ENCODE measurements around the gene CYP2R1.

The CYP2R1 gene

GRCh38 chr11:14932447-14932846 is 40.4 kb upstream of the CYP2R1 start:
- no peak for TF ChIP-seq CTCF (IDR thresholded peaks at IDR 0.05; ENCODE audit: low read depth, low read length, poor library complexity, severe bottlenecking)
- TF ChIP-seq EZH2phosphoT487 (IDR thresholded peaks at IDR 0.05; ENCODE audit: borderline replicate concordance, low read length): no peak
- no peak overlapping the region for H3K4me2 ChIP-seq (ENCODE audit: low read length)
- H3K4me1 ChIP-seq (ENCODE audit: control insufficient read depth, low read length): no peaks in the 10 kb centered on the region
- H3F3A ChIP-seq (ENCODE audit: control insufficient read depth, insufficient read depth): no peaks in the 10 kb centered on the region
- H4K20me1 ChIP-seq (ENCODE audit: control insufficient read depth, insufficient read depth, low read depth, low read length): no peaks in the 10 kb centered on the region
- no peak overlapping the region for H3K4me3 ChIP-seq (ENCODE audit: low read length)
- no peaks in the 10 kb centered on the region for H3K9me3 ChIP-seq (ENCODE audit: control insufficient read depth, insufficient read depth, low read length)
- H3K79me2 ChIP-seq (ENCODE audit: control insufficient read depth, low read length): no peaks in the 10 kb centered on the region
- H3K9me2 ChIP-seq (replicated peaks; ENCODE audit: control insufficient read depth, low read length): no peaks in the 10 kb centered on the region
- no peaks in the 10 kb centered on the region for H3K36me3 ChIP-seq (ENCODE audit: control insufficient read depth, low read length)
- H3K27me3 ChIP-seq (ENCODE audit: control insufficient read depth, low read length): no peaks in the 10 kb centered on the region
- no peak overlapping the region for H3K27ac ChIP-seq (ENCODE audit: low read depth, low read length)

GRCh38 chr11:14930369-14930768 is 38.3 kb upstream of the CYP2R1 start:
- Histone ChIP-seq H3K27me3 (ENCODE audit: control insufficient read depth, low read length) (no peaks in the 10 kb centered on the region), H3F3A (ENCODE audit: control insufficient read depth, insufficient read depth) (no peaks in the 10 kb centered on the region), H3K9me2 (replicated peaks; ENCODE audit: control insufficient read depth, low read length) (no peaks in the 10 kb centered on the region), H3K4me2 (ENCODE audit: low read length) (no peak overlapping the region), H4K20me1 (ENCODE audit: control insufficient read depth, insufficient read depth, low read depth, low read length) (no peaks in the 10 kb centered on the region), H3K4me1 (ENCODE audit: control insufficient read depth, low read length) (no peaks in the 10 kb centered on the region), H3K27ac (ENCODE audit: low read depth, low read length) (no peak overlapping the region), H3K4me3 (ENCODE audit: low read length) (no peak overlapping the region), H3K79me2 (ENCODE audit: control insufficient read depth, low read length) (no peaks in the 10 kb centered on the region), H3K36me3 (ENCODE audit: control insufficient read depth, low read length) (no peaks in the 10 kb centered on the region), H3K9me3 (ENCODE audit: control insufficient read depth, insufficient read depth, low read length) (no peaks in the 10 kb centered on the region)
- TF ChIP-seq EZH2phosphoT487 (IDR thresholded peaks at IDR 0.05; ENCODE audit: borderline replicate concordance, low read length): no peak
- TF ChIP-seq CTCF (IDR thresholded peaks at IDR 0.05; ENCODE audit: low read depth, low read length, poor library complexity, severe bottlenecking): no peak

- no peaks in the 10 kb centered on the region for H3K4me1 ChIP-seq (ENCODE audit: control insufficient read depth, low read length)
- H3K27me3 ChIP-seq (ENCODE audit: control insufficient read depth, low read length): no peaks in the 10 kb centered on the region
- H3K36me3 ChIP-seq (ENCODE audit: control insufficient read depth, low read length): no peaks in the 10 kb centered on the region
- H3K4me3 ChIP-seq (ENCODE audit: low read length): no peak overlapping the region
- H3K9me2 ChIP-seq (replicated peaks; ENCODE audit: control insufficient read depth, low read length): no peaks in the 10 kb centered on the region
- H3F3A ChIP-seq (ENCODE audit: control insufficient read depth, insufficient read depth): no peaks in the 10 kb centered on the region
- TF ChIP-seq EZH2phosphoT487 (IDR thresholded peaks at IDR 0.05; ENCODE audit: borderline replicate concordance, low read length) (no peak), CTCF (IDR thresholded peaks at IDR 0.05; ENCODE audit: low read depth, low read length, poor library complexity, severe bottlenecking) (no peak)
- H4K20me1 ChIP-seq (ENCODE audit: control insufficient read depth, insufficient read depth, low read depth, low read length): no peaks in the 10 kb centered on the region
- H3K27ac ChIP-seq (ENCODE audit: low read depth, low read length): no peak overlapping the region
- no peaks in the 10 kb centered on the region for H3K9me3 ChIP-seq (ENCODE audit: control insufficient read depth, insufficient read depth, low read length)
- H3K79me2 ChIP-seq (ENCODE audit: control insufficient read depth, low read length): no peaks in the 10 kb centered on the region
- no peak overlapping the region for H3K4me2 ChIP-seq (ENCODE audit: low read length)
Observed at GRCh38 chr11:14927146-14927545, 35.1 kb upstream of the CYP2R1 start.

GRCh38 chr11:14924318-14924717 is 32.3 kb upstream of the CYP2R1 start:
- Histone ChIP-seq H3K4me1 (ENCODE audit: control insufficient read depth, low read length) (no peaks in the 10 kb centered on the region), H3K36me3 (ENCODE audit: control insufficient read depth, low read length) (no peaks in the 10 kb centered on the region), H3K27ac (ENCODE audit: low read depth, low read length) (no peak overlapping the region), H3K4me3 (ENCODE audit: low read length) (no peak overlapping the region), H3K9me3 (ENCODE audit: control insufficient read depth, insufficient read depth, low read length) (no peaks in the 10 kb centered on the region), H3K4me2 (ENCODE audit: low read length) (no peak overlapping the region), H3K9me2 (replicated peaks; ENCODE audit: control insufficient read depth, low read length) (no peaks in the 10 kb centered on the region), H3K79me2 (ENCODE audit: control insufficient read depth, low read length) (no peaks in the 10 kb centered on the region), H3F3A (ENCODE audit: control insufficient read depth, insufficient read depth) (no peaks in the 10 kb centered on the region), H3K27me3 (ENCODE audit: control insufficient read depth, low read length) (no peaks in the 10 kb centered on the region), H4K20me1 (ENCODE audit: control insufficient read depth, insufficient read depth, low read depth, low read length) (no peaks in the 10 kb centered on the region)
- no peak for TF ChIP-seq EZH2phosphoT487 (IDR thresholded peaks at IDR 0.05; ENCODE audit: borderline replicate concordance, low read length)
- no peak for TF ChIP-seq CTCF (IDR thresholded peaks at IDR 0.05; ENCODE audit: low read depth, low read length, poor library complexity, severe bottlenecking)
